IMR-90 (cell line): Measurements from ENCODE around the gene FNDC10. TPM values are rescaled to one million over a fixed set of nuclear protein-coding genes. Genes with fewer than 3 reads are reported as not detected.

Experiments used
- ATAC-seq: fragments of 200-7000 bp; cut with Tn5 transposase; 2 replicates; pipeline ENCODE4 v1.9.1; 2020; ENCODE audit warnings: low read depth, mild to moderate bottlenecking, moderate library complexity
- BruUV-seq: library from RNA; stranded (reverse); fragments of 400-500 nt; replicated peaks from 2 replicates; lab custom pipeline; 2021; lab: Mats Ljungman, UMichigan
- CTCF ChIA-PET: fragments of 300-600 bp; formaldehyde crosslinking; extraction: SDS; loops from one replicate; lab custom pipeline; 2021; ENCODE audit warnings: antibody characterized with exemption; lab: Yijun Ruan, JAX
- POLR2A ChIA-PET: fragments of 300-600 bp; sonication (Branson Sonifier 250); formaldehyde crosslinking; loops from one replicate; lab custom pipeline; 2022; ENCODE audit warnings: antibody characterized with exemption; ENCODE audit not compliant: unreplicated experiment; lab: Charles Lee
- DNase-seq: peaks from one replicate; pipeline ENCODE4 v3.0.0; 2013
- H2AFZ ChIP-seq: replicated peaks from 2 replicates; pipeline ENCODE3; 2013; ENCODE audit warnings: low read length, mild to moderate bottlenecking; ENCODE audit not compliant: poor library complexity
- H2AK5ac ChIP-seq: 2 replicates; pipeline ENCODE4 v1.6.1; 2013; ENCODE audit warnings: low read depth, low read length, inconsistent platforms
- H2AK9ac ChIP-seq: replicated peaks from 2 replicates; pipeline ENCODE3; 2013; ENCODE audit warnings: mild to moderate bottlenecking, low read depth, low read length, moderate library complexity; ENCODE audit not compliant: poor library complexity
- H2BK120ac ChIP-seq: 2 replicates; pipeline ENCODE4 v1.6.1; 2013; ENCODE audit warnings: low read depth, low read length, inconsistent platforms
- H2BK15ac ChIP-seq: 3 replicates; pipeline ENCODE4 v1.6.1; 2013; ENCODE audit warnings: low read depth, low read length, inconsistent platforms
- H2BK20ac ChIP-seq: 2 replicates; pipeline ENCODE4 v1.6.1; 2013; ENCODE audit warnings: low read depth, mild to moderate bottlenecking, inconsistent platforms, low read length, moderate library complexity
- H2BK5ac ChIP-seq: 2 replicates; pipeline ENCODE4 v1.6.1; 2013; ENCODE audit warnings: mild to moderate bottlenecking, low read depth, low read length, inconsistent platforms; ENCODE audit not compliant: poor library complexity, severe bottlenecking
- H3K14ac ChIP-seq: replicated peaks from 2 replicates; pipeline ENCODE4 v1.6.1; 2013; ENCODE audit warnings: low read depth, low read length, inconsistent platforms
- H3K18ac ChIP-seq: 2 replicates; pipeline ENCODE4 v1.6.1; 2013; ENCODE audit warnings: low read depth, low read length, control low read depth
- H3K23ac ChIP-seq: 2 replicates; pipeline ENCODE4 v1.6.1; 2013; ENCODE audit warnings: low read depth, low read length, inconsistent platforms
- H3K27ac ChIP-seq: 2 replicates; pipeline ENCODE4 v1.5.1; 2013; ENCODE audit warnings: mild to moderate bottlenecking, control low read depth, low read length; ENCODE audit not compliant: insufficient read depth
- H3K27me3 ChIP-seq: 2 replicates; pipeline ENCODE4 v1.6.1; 2013; ENCODE audit warnings: low read length; ENCODE audit not compliant: control insufficient read depth, insufficient read depth
- H3K36me3 ChIP-seq: 2 replicates; pipeline ENCODE4 v1.6.1; 2013; ENCODE audit warnings: low read length, mixed read lengths; ENCODE audit not compliant: control insufficient read depth, insufficient read depth
- H3K4ac ChIP-seq: 2 replicates; pipeline ENCODE4 v1.6.1; 2013; ENCODE audit warnings: low read depth, low read length, inconsistent platforms
- H3K4me1 ChIP-seq: 2 replicates; pipeline ENCODE4 v1.6.1; 2013; ENCODE audit warnings: low read length, mixed read lengths; ENCODE audit not compliant: control insufficient read depth, insufficient read depth
- H3K4me2 ChIP-seq: 2 replicates; pipeline ENCODE4 v1.6.1; 2013; ENCODE audit warnings: low read depth, mild to moderate bottlenecking, control low read depth, low read length, moderate library complexity
- H3K4me3 ChIP-seq: 2 replicates; pipeline ENCODE4 v1.5.1; 2013; ENCODE audit warnings: low read depth, mild to moderate bottlenecking, control low read depth, low read length, moderate library complexity; ENCODE audit not compliant: insufficient read depth
- H3K56ac ChIP-seq: 2 replicates; pipeline ENCODE4 v1.6.1; 2013; ENCODE audit warnings: low read length, inconsistent platforms; ENCODE audit not compliant: insufficient read depth; ENCODE audit errors: extremely low read depth
- H3K79me1 ChIP-seq, 2 experiments: 2 replicates each; pipeline ENCODE4 v1.6.1; 2013; ENCODE audit warnings: low read length in 2 of 2, inconsistent platforms in 1 of 2, low read depth in 1 of 2
- H3K9ac ChIP-seq: 2 replicates; pipeline ENCODE4 v1.6.1; 2013; ENCODE audit warnings: low read depth, low read length, control low read depth
- H3K9me1 ChIP-seq: 2 replicates; pipeline ENCODE4 v1.6.1; 2013; ENCODE audit warnings: low read length, inconsistent platforms; ENCODE audit not compliant: insufficient read depth
- H3K9me3 ChIP-seq: 2 replicates; pipeline ENCODE4 v1.6.1; 2013; ENCODE audit warnings: low read length; ENCODE audit not compliant: control insufficient read depth, insufficient read depth
- H4K20me1 ChIP-seq: 2 replicates; pipeline ENCODE4 v1.6.1; 2013; ENCODE audit warnings: low read length, inconsistent platforms; ENCODE audit not compliant: insufficient read depth
- H4K5ac ChIP-seq: 2 replicates; pipeline ENCODE4 v1.6.1; 2013; ENCODE audit warnings: mild to moderate bottlenecking, low read depth, low read length, control low read depth
- H4K8ac ChIP-seq, 2 experiments: 2 replicates each; pipeline ENCODE4 v1.6.1; 2013; ENCODE audit warnings: low read depth in 2 of 2, low read length in 2 of 2, control low read depth in 1 of 2, inconsistent platforms in 1 of 2
- H4K91ac ChIP-seq: 2 replicates; pipeline ENCODE4 v1.6.1; 2013; ENCODE audit warnings: low read depth, low read length, inconsistent platforms; ENCODE audit not compliant: insufficient read depth
- BHLHE40 ChIP-seq: fragments of 150-350 bp; IDR thresholded peaks from 2 replicates; pipeline ENCODE4 v1.6.1; 2016; ENCODE audit warnings: mild to moderate bottlenecking, low read depth, low read length
- CHD1 ChIP-seq: IDR thresholded peaks from 2 replicates; pipeline ENCODE4 v1.6.1; 2012; ENCODE audit warnings: low read depth, low read length, improper control_type of control experiment
- MAFK ChIP-seq: IDR thresholded peaks from 2 replicates; pipeline ENCODE4 v1.6.1; 2012; ENCODE audit warnings: low read depth, low read length, improper control_type of control experiment
- RCOR1 ChIP-seq: IDR thresholded peaks from 2 replicates; pipeline ENCODE4 v1.6.1; 2012; ENCODE audit warnings: mild to moderate bottlenecking, low read length, improper control_type of control experiment; ENCODE audit not compliant: insufficient replicate concordance
- WGBS, 2 experiments: methylation state at CpG; one replicate each; pipeline versions ENCODE4 v1.1.5 to v1.1.7; 2013; ENCODE audit warnings: missing lambda C conversion rate in 2 of 2; ENCODE audit not compliant: insufficient read length in 1 of 2; ENCODE audit errors: extremely low coverage in 2 of 2; 5-methylcytosine and 5-hydroxymethylcytosine counted together
- dilution Hi-C: fragments of 300-500 bp; cut with HindIII; formaldehyde crosslinking; loops from one replicate; pipeline ENCODE4 v1.14.3; 2018; ENCODE audit warnings: low sequenced_read_pairs; ENCODE audit not compliant: unreplicated experiment
- in situ Hi-C: fragments of 300-500 bp; cut with MboI; formaldehyde crosslinking; loops from 3 replicates; pipeline ENCODE4 v1.14.3; 2019; ENCODE audit warnings: low sequenced_read_pairs, inconsistent platforms, mixed read lengths
- intact Hi-C: fragments of 100-400 bp; cut with micrococcal nuclease; formaldehyde crosslinking; loops from 2 replicates; pipeline ENCODE4 v1.10.0; 2022
- polyA plus RNA-seq, 3 experiments: library from polyadenylated mRNA; depleted of rRNA; stranded (reverse); fragments of >200 nt; gene quantifications; 2 replicates each; pipeline ENCODE4 v1.2.3, GENCODE V29; 2012; ENCODE audit warnings: low replicate concordance in 1 of 3
- total RNA-seq: library from RNA; depleted of rRNA; stranded (reverse); fragments of >200 nt; gene quantifications from 2 replicates; pipeline ENCODE4 v1.2.3, GENCODE V29; 2012
- TF ChIP-seq, protein P1 (sequence below): fragments of 150-350 bp; IDR thresholded peaks from 2 replicates; pipeline ENCODE4 v1.6.1; 2016; ENCODE audit warnings: low read depth, mild to moderate bottlenecking, low read length, moderate library complexity, borderline replicate concordance
- TF ChIP-seq, protein P2 (sequence below): fragments of 150-350 bp; IDR thresholded peaks from 2 replicates; pipeline ENCODE4 v1.6.1; 2017; ENCODE audit warnings: mild to moderate bottlenecking, antibody characterized with exemption, low read length, low read depth
- TF ChIP-seq, protein P3 (sequence below): conservative IDR thresholded peaks from 2 replicates; pipeline ENCODE4 v1.5.1; 2012; ENCODE audit warnings: mild to moderate bottlenecking, low read depth, low read length, improper control_type of control experiment

Gene FNDC10
- total and polyA plus RNA-seq, 2 of the 4 experiments (the other 2 are of a cell fraction): 0.36 to 5.8 TPM

DNA sequence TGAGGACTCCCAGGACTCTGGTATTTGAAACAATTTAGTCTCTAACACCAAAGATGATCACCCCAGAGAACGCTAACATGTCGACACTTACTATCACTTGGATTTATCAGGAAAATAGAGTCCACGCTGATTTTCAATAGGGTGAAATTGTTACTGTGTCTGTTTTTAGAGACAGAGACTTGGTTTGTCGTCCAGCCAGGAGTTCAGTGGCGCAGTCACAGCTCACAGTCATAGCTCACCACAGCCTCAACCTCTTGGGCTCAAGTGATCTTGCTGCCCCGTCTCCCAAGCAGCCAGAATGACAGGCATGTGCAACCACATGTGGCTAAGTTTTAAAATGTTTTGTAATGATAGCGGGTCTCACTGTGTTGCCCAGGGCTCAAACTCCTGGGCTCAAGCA lies 30.6 kb downstream of the FNDC10 start:
- no peak overlapping the region for H3K9ac ChIP-seq

More for the DNA sequence above, 30.6 kb downstream of the FNDC10 start:
- no peak overlapping the region for H3K18ac ChIP-seq
- no peak overlapping the region for H2AK9ac ChIP-seq
- H3K23ac ChIP-seq: no peak overlapping the region
- H2BK20ac ChIP-seq: no peak overlapping the region
- no peak overlapping the region for H4K5ac ChIP-seq
- H3K79me1 ChIP-seq: peaks cover 5 to 45% of the 10 kb centered on the region in 2 experiments; a peak in 3 of 4 replicates
- peaks cover 30% of the 10 kb centered on the region for H3K36me3 ChIP-seq
- no peak overlapping the region for H2BK15ac ChIP-seq
- no peak overlapping the region for H3K4me2 ChIP-seq
- WGBS, 2 experiments: 83% methylated on average over 1 of the region's 7 CpGs; no CpG with 5 or more reads in 1 of the 2 experiments
- BruUV-seq: no TSS peak
- H3K27me3 ChIP-seq: no peaks in the 10 kb centered on the region
- DNase-seq: no peak
- no peak for ATAC-seq
- H3K9me3 ChIP-seq: no peaks in the 10 kb centered on the region
- H2BK120ac ChIP-seq: no peak overlapping the region
- H4K20me1 ChIP-seq: peaks cover 86% of the 10 kb centered on the region
- no peak overlapping the region for H3K56ac ChIP-seq
- no peak overlapping the region for H3K27ac ChIP-seq
- H3K9me1 ChIP-seq: peaks cover 17% of the 10 kb centered on the region
- TF ChIP-seq CHD1 (no peak), BHLHE40 (no peak), RCOR1 (no peak), MAFK (no peak)
- TF ChIP-seq, protein P1, sequence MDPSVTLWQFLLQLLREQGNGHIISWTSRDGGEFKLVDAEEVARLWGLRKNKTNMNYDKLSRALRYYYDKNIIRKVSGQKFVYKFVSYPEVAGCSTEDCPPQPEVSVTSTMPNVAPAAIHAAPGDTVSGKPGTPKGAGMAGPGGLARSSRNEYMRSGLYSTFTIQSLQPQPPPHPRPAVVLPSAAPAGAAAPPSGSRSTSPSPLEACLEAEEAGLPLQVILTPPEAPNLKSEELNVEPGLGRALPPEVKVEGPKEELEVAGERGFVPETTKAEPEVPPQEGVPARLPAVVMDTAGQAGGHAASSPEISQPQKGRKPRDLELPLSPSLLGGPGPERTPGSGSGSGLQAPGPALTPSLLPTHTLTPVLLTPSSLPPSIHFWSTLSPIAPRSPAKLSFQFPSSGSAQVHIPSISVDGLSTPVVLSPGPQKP: no peak
- TF ChIP-seq, protein P2, sequence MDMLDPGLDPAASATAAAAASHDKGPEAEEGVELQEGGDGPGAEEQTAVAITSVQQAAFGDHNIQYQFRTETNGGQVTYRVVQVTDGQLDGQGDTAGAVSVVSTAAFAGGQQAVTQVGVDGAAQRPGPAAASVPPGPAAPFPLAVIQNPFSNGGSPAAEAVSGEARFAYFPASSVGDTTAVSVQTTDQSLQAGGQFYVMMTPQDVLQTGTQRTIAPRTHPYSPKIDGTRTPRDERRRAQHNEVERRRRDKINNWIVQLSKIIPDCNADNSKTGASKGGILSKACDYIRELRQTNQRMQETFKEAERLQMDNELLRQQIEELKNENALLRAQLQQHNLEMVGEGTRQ: no peak
- TF ChIP-seq, protein P3, sequence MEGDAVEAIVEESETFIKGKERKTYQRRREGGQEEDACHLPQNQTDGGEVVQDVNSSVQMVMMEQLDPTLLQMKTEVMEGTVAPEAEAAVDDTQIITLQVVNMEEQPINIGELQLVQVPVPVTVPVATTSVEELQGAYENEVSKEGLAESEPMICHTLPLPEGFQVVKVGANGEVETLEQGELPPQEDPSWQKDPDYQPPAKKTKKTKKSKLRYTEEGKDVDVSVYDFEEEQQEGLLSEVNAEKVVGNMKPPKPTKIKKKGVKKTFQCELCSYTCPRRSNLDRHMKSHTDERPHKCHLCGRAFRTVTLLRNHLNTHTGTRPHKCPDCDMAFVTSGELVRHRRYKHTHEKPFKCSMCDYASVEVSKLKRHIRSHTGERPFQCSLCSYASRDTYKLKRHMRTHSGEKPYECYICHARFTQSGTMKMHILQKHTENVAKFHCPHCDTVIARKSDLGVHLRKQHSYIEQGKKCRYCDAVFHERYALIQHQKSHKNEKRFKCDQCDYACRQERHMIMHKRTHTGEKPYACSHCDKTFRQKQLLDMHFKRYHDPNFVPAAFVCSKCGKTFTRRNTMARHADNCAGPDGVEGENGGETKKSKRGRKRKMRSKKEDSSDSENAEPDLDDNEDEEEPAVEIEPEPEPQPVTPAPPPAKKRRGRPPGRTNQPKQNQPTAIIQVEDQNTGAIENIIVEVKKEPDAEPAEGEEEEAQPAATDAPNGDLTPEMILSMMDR: no peak
- H4K91ac ChIP-seq: no peak overlapping the region
- peaks cover 2% of the 10 kb centered on the region; the same call in 1 of the 2 replicates for H3K4me1 ChIP-seq
- no peak overlapping the region for H2AK5ac ChIP-seq
- H3K4ac ChIP-seq: no peak overlapping the region
- in situ Hi-C loops (no loop called here), dilution Hi-C loops (no loop called here), intact Hi-C loops (no loop called here)
- no peak overlapping the region for H3K4me3 ChIP-seq
- ChIA-PET CTCF (no interaction called here), POLR2A (no interaction called here)
- no peak overlapping the region for H2BK5ac ChIP-seq
- H3K14ac ChIP-seq: no peak overlapping the region
- H2AFZ ChIP-seq: no peak overlapping the region
- no peak overlapping the region for H4K8ac ChIP-seq
